Suppressor macrophage (primary cell): ENCODE results near the gene CADPS.
A peak's percentile ranks its signal among the peaks of the same experiment; 100 is the strongest.

Experiments
- DNase-seq, 4 experiments: peaks; one replicate each; pipeline ENCODE4 v3.0.0-alpha.2; 2020 to 2022

The CADPS gene

GRCh38 chr3:62493109-62493801 lies 382.0 kb downstream of the CADPS start:
- no peak for DNase-seq

- no peak for DNase-seq
These were observed 392.3 kb downstream of the CADPS start for GRCh38 chr3:62482961-62483360.

GRCh38 chr3:62481962-62482361 lies 393.3 kb downstream of the CADPS start:
- no peak for DNase-seq

GRCh38 chr3:62480056-62480455 lies 395.2 kb downstream of the CADPS start:
- no peak for DNase-seq

GRCh38 chr3:62479326-62479725 lies 395.9 kb downstream of the CADPS start:
- DNase-seq, result no peak

- DNase-seq, result no peak
These were observed 399.9 kb downstream of the CADPS start for GRCh38 chr3:62475306-62475705.

GRCh38 chr3:62467966-62468722 lies 407.1 kb downstream of the CADPS start:
- no peak for DNase-seq

GRCh38 chr3:62462788-62463187 lies 412.4 kb downstream of the CADPS start:
- DNase-seq, result no peak

- DNase-seq, result no peak
These were observed 413.0 kb downstream of the CADPS start for GRCh38 chr3:62462104-62462762.

- no peak for DNase-seq
These were observed 420.3 kb downstream of the CADPS start for GRCh38 chr3:62454916-62455315.

GRCh38 chr3:62453448-62453847 lies 421.8 kb downstream of the CADPS start:
- peak in 1 of 4 experiments; percentile 0 for DNase-seq

GRCh38 chr3:62451211-62451887 lies 423.9 kb downstream of the CADPS start:
- DNase-seq, result no peak

- no peak for DNase-seq
These were observed 428.8 kb downstream of the CADPS start for GRCh38 chr3:62446337-62446940.

- no peak for DNase-seq
These were observed 429.9 kb downstream of the CADPS start for GRCh38 chr3:62445275-62445674.

- no peak for DNase-seq
These were observed 435.2 kb downstream of the CADPS start for GRCh38 chr3:62439978-62440377.

- no peak for DNase-seq
These were observed 435.9 kb downstream of the CADPS start for GRCh38 chr3:62439176-62439813.

GRCh38 chr3:62436785-62437184 lies 438.4 kb downstream of the CADPS start:
- DNase-seq, result no peak

- no peak for DNase-seq
These were observed 441.8 kb downstream of the CADPS start for GRCh38 chr3:62433396-62433795.

- no peak for DNase-seq
These were observed 454.0 kb downstream of the CADPS start for GRCh38 chr3:62421207-62421606.

GRCh38 chr3:62416144-62416543 lies 459.1 kb downstream of the CADPS start:
- DNase-seq, result no peak

GRCh38 chr3:62415312-62415801 lies 459.9 kb downstream of the CADPS start:
- no peak for DNase-seq

GRCh38 chr3:62414786-62415185 lies 460.4 kb downstream of the CADPS start:
- no peak for DNase-seq
